Caco-2 (cell line): ENCODE data around the gene UBL4B. TPM values are rescaled to one million over a fixed set of nuclear protein-coding genes. Genes with fewer than 3 reads are reported as not detected.
A peak's percentile ranks its signal among the peaks of the same experiment; 100 is the strongest.

Source experiments
- BruUV-seq: library from RNA; stranded (reverse); fragments of 400-500 nt; replicated peaks from 2 replicates; lab custom pipeline; 2021; lab: Mats Ljungman, UMichigan
- CTCF ChIA-PET: fragments of 300-600 bp; sonication (Branson Sonifier 250); formaldehyde crosslinking; loops from one replicate; lab custom pipeline; 2022; ENCODE audit warnings: antibody characterized with exemption; lab: Charles Lee
- POLR2A ChIA-PET: fragments of 300-600 bp; sonication (Branson Sonifier 250); formaldehyde crosslinking; loops from one replicate; lab custom pipeline; 2022; ENCODE audit warnings: antibody characterized with exemption; lab: Charles Lee
- DNase-seq, 2 experiments: peaks; one replicate each; pipeline versions ENCODE4 v3.0.0 to v3.0.0-alpha.2; 2020 to 2022
- H3K27me3 ChIP-seq: replicated peaks from 2 replicates; pipeline ENCODE4 v1.6.0; 2011; ENCODE audit warnings: low read length; ENCODE audit not compliant: control insufficient read depth, insufficient read depth
- H3K36me3 ChIP-seq: 2 replicates; pipeline ENCODE4 v1.5.1; 2011; ENCODE audit warnings: low read length; ENCODE audit not compliant: control insufficient read depth, insufficient read depth
- H3K4me1 ChIP-seq: fragments of 250-450 bp; sonication (Bioruptor Pico); 2 replicates; pipeline ENCODE4 v1.5.1; 2020; ENCODE audit warnings: mild to moderate bottlenecking
- H3K4me3 ChIP-seq: 2 replicates; pipeline ENCODE4 v1.5.1; 2011; ENCODE audit warnings: low read depth, mild to moderate bottlenecking, control low read depth, low read length
- H3K9me3 ChIP-seq: fragments of 250-450 bp; sonication (Bioruptor Pico); 2 replicates; pipeline ENCODE4 v1.5.1; 2020; ENCODE audit warnings: mild to moderate bottlenecking, moderate library complexity
- H3K27ac Mint-ChIP-seq: one replicate; pipeline ENCODE4 v1.8.0; 2022; ENCODE audit warnings: mixed read lengths; ENCODE audit not compliant: unreplicated experiment
- H3K27me3 Mint-ChIP-seq: one replicate; pipeline ENCODE4 v1.8.0; 2022; ENCODE audit warnings: mixed read lengths; ENCODE audit not compliant: insufficient read depth, unreplicated experiment
- H3K36me3 Mint-ChIP-seq: one replicate; pipeline ENCODE4 v1.8.0; 2022; ENCODE audit warnings: mild to moderate bottlenecking, mixed read lengths; ENCODE audit not compliant: insufficient read depth, unreplicated experiment
- H3K4me1 Mint-ChIP-seq: one replicate; pipeline ENCODE4 v1.8.0; 2022; ENCODE audit warnings: low read depth, mixed read lengths; ENCODE audit not compliant: unreplicated experiment
- H3K4me3 Mint-ChIP-seq: one replicate; pipeline ENCODE4 v1.8.0; 2022; ENCODE audit warnings: mild to moderate bottlenecking, moderate library complexity, mixed read lengths; ENCODE audit not compliant: unreplicated experiment
- H3K9me3 Mint-ChIP-seq: one replicate; pipeline ENCODE4 v1.8.0; 2022; ENCODE audit warnings: mixed read lengths; ENCODE audit not compliant: unreplicated experiment
- intact Hi-C: fragments of 100-400 bp; cut with micrococcal nuclease; formaldehyde crosslinking; loops from one replicate; pipeline ENCODE4 v1.10.0; 2022; ENCODE audit not compliant: unreplicated experiment
- total RNA-seq: library from RNA; stranded (reverse); gene quantifications from 2 replicates; pipeline ENCODE4 v1.2.3, GENCODE V29; 2022
- TF ChIP-seq, protein P1 (sequence below), 2 experiments: fragments of 200-600 bp in 1 of 2; IDR thresholded peaks; 1 replicate in 1 of 2; 2 replicates in 1 of 2; pipeline versions ENCODE4 v1.5.1 to v1.8.0; 2011 to 2022; ENCODE audit warnings: antibody characterized with exemption in 1 of 2, control low read depth in 1 of 2, inconsistent platforms in 1 of 2, low read depth in 1 of 2, low read length in 1 of 2, mild to moderate bottlenecking in 1 of 2, moderate library complexity in 1 of 2; ENCODE audit not compliant: insufficient read depth in 1 of 2, severe bottlenecking in 1 of 2, unreplicated experiment in 1 of 2

Gene UBL4B
- total RNA-seq, 1 experiment from 2014 or later: not detected

DNA sequence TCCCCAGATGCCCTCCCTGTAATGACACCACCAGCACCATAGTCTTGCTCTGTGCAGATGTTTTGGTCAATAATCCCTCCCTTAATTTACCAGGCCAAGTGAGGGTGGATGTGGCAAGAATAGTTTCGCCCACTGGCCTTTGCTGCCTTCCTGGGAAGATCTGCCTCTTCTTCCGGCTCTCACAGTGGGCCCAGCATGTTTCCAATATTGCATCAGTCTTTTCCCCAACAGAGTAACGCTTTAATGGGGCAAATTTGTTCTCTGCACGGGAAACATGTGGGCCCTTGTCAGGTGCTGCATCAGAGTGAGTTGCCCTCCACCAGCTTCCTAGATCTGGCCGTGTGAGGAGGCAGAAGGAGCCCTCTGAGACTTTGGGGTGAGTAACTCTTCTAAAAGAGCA is 29.8 kb upstream of the UBL4B start:
- intact Hi-C loops: no loop called here
- Mint-ChIP-seq H3K27ac (no peak overlapping the region), H3K27me3 (peaks cover 9% of the 10 kb centered on the region), H3K4me1 (no peaks in the 10 kb centered on the region), H3K36me3 (no peaks in the 10 kb centered on the region), H3K9me3 (no peaks in the 10 kb centered on the region), H3K4me3 (no peak overlapping the region)
- POLR2A ChIA-PET: no interaction called here
- Histone ChIP-seq H3K9me3 (no peaks in the 10 kb centered on the region), H3K36me3 (no peaks in the 10 kb centered on the region), H3K4me1 (no peaks in the 10 kb centered on the region), H3K4me3 (no peak overlapping the region), H3K27me3 (no peaks in the 10 kb centered on the region)
- no TSS peak for BruUV-seq
- CTCF ChIA-PET: no interaction called here
- DNase-seq: no peak
- TF ChIP-seq, protein P1, sequence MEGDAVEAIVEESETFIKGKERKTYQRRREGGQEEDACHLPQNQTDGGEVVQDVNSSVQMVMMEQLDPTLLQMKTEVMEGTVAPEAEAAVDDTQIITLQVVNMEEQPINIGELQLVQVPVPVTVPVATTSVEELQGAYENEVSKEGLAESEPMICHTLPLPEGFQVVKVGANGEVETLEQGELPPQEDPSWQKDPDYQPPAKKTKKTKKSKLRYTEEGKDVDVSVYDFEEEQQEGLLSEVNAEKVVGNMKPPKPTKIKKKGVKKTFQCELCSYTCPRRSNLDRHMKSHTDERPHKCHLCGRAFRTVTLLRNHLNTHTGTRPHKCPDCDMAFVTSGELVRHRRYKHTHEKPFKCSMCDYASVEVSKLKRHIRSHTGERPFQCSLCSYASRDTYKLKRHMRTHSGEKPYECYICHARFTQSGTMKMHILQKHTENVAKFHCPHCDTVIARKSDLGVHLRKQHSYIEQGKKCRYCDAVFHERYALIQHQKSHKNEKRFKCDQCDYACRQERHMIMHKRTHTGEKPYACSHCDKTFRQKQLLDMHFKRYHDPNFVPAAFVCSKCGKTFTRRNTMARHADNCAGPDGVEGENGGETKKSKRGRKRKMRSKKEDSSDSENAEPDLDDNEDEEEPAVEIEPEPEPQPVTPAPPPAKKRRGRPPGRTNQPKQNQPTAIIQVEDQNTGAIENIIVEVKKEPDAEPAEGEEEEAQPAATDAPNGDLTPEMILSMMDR (IDR thresholded peaks at IDR 0.05; ENCODE audit: insufficient read depth in 1 of 2, low read depth in 1 of 2, low read length in 1 of 2, severe bottlenecking in 1 of 2, unreplicated experiment in 1 of 2): no peak

GRCh38 chr1:110083061-110083865 is 29.0 kb upstream of the UBL4B start:
- intact Hi-C loops: no loop called here
- Histone ChIP-seq H3K27me3 (no peaks in the 10 kb centered on the region), H3K4me3 (no peak overlapping the region), H3K9me3 (no peaks in the 10 kb centered on the region), H3K4me1 (no peaks in the 10 kb centered on the region), H3K36me3 (no peaks in the 10 kb centered on the region)
- Mint-ChIP-seq H3K9me3 (no peaks in the 10 kb centered on the region), H3K4me3 (peak overlapping the region; percentile 63), H3K27ac (no peak overlapping the region), H3K4me1 (no peaks in the 10 kb centered on the region), H3K27me3 (peaks cover 9% of the 10 kb centered on the region), H3K36me3 (no peaks in the 10 kb centered on the region)
- TF ChIP-seq, protein P1 (IDR thresholded peaks at IDR 0.05; ENCODE audit: insufficient read depth in 1 of 2, low read depth in 1 of 2, low read length in 1 of 2, severe bottlenecking in 1 of 2, unreplicated experiment in 1 of 2): no peak
- BruUV-seq: no TSS peak
- POLR2A ChIA-PET: no interaction called here
- CTCF ChIA-PET: no interaction called here
- no peak for DNase-seq

GRCh38 chr1:110083866-110084226 is 28.4 kb upstream of the UBL4B start:
- Mint-ChIP-seq H3K36me3 (no peaks in the 10 kb centered on the region), H3K27me3 (peaks cover 9% of the 10 kb centered on the region), H3K27ac (no peak overlapping the region), H3K4me3 (peak overlapping the region; percentile 63), H3K4me1 (no peaks in the 10 kb centered on the region), H3K9me3 (no peaks in the 10 kb centered on the region)
- Histone ChIP-seq H3K27me3 (no peaks in the 10 kb centered on the region), H3K9me3 (no peaks in the 10 kb centered on the region), H3K4me1 (peaks cover under 1% of the 10 kb centered on the region; the same call in 1 of the 2 replicates), H3K4me3 (no peak overlapping the region), H3K36me3 (no peaks in the 10 kb centered on the region)
- intact Hi-C loops: no loop called here
- no TSS peak for BruUV-seq
- POLR2A ChIA-PET: no interaction called here
- TF ChIP-seq, protein P1 (IDR thresholded peaks at IDR 0.05; ENCODE audit: insufficient read depth in 1 of 2, low read depth in 1 of 2, low read length in 1 of 2, severe bottlenecking in 1 of 2, unreplicated experiment in 1 of 2): no peak
- CTCF ChIA-PET: no interaction called here
- DNase-seq: no peak
